PC-3 (cell line): ENCODE measurements around the gene CACNA1S.

Experiments
- EZH2 ChIP-seq: fragments of 300-600 bp; sonication (generic); IDR thresholded peaks from one replicate; pipeline ENCODE4 v1.6.1; 2017; ENCODE audit warnings: antibody characterized with exemption, mild to moderate bottlenecking, low read length; ENCODE audit not compliant: unreplicated experiment
- EZH2phosphoT487 ChIP-seq: fragments of 300-600 bp; sonication (generic); IDR thresholded peaks from 2 replicates; pipeline ENCODE4 v1.6.1; 2018; ENCODE audit warnings: mild to moderate bottlenecking, antibody characterized with exemption, low read length, borderline replicate concordance
- TF ChIP-seq, protein P1 (sequence below): fragments of 300-600 bp; sonication (generic); conservative IDR thresholded peaks from 2 replicates; pipeline ENCODE4 v1.5.1; 2017; ENCODE audit warnings: antibody characterized with exemption, low read depth, mild to moderate bottlenecking, low read length

DNA sequence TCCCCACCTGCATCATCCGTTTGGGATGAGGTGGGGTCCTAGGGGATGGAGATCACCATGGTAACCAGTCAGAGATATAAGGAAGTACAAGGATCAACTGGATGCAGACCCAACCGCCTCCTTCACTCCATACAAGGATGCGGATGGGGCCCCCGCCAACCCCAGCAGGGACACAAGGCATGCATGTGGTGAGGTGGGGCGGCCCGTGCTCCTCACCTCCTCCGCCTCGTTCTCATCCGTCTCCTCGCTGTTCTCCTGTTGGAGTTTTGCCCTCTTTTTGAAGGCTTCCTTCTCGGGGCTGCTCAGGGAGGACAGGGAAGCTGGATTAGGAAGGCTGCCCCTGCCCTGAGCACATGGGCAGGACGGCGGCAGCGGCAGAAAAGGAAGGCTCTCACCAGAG, 112.6 kb downstream of the CACNA1S start:
- TF ChIP-seq EZH2 (no peak), EZH2phosphoT487 (no peak)
- TF ChIP-seq, protein P1, sequence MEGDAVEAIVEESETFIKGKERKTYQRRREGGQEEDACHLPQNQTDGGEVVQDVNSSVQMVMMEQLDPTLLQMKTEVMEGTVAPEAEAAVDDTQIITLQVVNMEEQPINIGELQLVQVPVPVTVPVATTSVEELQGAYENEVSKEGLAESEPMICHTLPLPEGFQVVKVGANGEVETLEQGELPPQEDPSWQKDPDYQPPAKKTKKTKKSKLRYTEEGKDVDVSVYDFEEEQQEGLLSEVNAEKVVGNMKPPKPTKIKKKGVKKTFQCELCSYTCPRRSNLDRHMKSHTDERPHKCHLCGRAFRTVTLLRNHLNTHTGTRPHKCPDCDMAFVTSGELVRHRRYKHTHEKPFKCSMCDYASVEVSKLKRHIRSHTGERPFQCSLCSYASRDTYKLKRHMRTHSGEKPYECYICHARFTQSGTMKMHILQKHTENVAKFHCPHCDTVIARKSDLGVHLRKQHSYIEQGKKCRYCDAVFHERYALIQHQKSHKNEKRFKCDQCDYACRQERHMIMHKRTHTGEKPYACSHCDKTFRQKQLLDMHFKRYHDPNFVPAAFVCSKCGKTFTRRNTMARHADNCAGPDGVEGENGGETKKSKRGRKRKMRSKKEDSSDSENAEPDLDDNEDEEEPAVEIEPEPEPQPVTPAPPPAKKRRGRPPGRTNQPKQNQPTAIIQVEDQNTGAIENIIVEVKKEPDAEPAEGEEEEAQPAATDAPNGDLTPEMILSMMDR = no peak
